ENCODE results near the gene GALNT11. TPM values are rescaled to one million over a fixed set of nuclear protein-coding genes. Genes with fewer than 3 reads are reported as not detected.

Gene GALNT11
- total RNA-seq, 2 donors from 2014 or later = 45.9 to 54.4 TPM

DNA sequence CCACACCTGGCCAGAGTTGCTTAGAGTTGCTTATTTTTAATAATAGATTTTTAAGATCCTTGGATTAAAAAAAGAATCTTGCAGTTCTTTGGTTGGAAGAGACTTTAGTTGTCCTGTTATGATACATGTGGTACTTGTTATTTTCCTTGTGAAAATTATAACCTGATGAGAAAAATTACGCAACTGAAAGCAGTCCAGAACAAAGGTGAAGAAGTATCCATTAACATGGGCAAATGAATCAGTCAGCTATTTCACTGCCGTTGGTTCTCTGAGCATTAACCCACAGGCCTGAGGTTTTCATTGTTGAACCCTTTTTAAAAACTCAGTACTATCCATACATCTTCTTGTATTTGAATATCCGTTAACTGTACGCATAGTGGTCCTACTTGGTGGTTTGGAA, 68.2 kb downstream of the GALNT11 start:
- Histone ChIP-seq H3K27me3 (no peaks in the 10 kb centered on the region), H3K9me3 (no peaks in the 10 kb centered on the region), H3K4me3 (no peak overlapping the region), H3K27ac (no peak overlapping the region), H3K36me3 (replicated peaks in 1 of 2; ENCODE audit: insufficient read depth in 1 of 2, low read depth in 2 of 2) (no peaks in the 10 kb centered on the region), H3K4me1 (peaks cover 5% of the 10 kb centered on the region)
- WGBS, 2 donors = 78 to 88% methylated on average over 4 of the region's 4 CpGs
- intact Hi-C loops (cut with DNase I) = no loop called here
- TF ChIP-seq, protein P1, sequence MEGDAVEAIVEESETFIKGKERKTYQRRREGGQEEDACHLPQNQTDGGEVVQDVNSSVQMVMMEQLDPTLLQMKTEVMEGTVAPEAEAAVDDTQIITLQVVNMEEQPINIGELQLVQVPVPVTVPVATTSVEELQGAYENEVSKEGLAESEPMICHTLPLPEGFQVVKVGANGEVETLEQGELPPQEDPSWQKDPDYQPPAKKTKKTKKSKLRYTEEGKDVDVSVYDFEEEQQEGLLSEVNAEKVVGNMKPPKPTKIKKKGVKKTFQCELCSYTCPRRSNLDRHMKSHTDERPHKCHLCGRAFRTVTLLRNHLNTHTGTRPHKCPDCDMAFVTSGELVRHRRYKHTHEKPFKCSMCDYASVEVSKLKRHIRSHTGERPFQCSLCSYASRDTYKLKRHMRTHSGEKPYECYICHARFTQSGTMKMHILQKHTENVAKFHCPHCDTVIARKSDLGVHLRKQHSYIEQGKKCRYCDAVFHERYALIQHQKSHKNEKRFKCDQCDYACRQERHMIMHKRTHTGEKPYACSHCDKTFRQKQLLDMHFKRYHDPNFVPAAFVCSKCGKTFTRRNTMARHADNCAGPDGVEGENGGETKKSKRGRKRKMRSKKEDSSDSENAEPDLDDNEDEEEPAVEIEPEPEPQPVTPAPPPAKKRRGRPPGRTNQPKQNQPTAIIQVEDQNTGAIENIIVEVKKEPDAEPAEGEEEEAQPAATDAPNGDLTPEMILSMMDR (IDR thresholded peaks at IDR 0.05) = no peak
- no peak for TF ChIP-seq POLR2A (IDR thresholded peaks at IDR 0.05)
- no peak for DNase-seq
- ATAC-seq = no peak

DNA sequence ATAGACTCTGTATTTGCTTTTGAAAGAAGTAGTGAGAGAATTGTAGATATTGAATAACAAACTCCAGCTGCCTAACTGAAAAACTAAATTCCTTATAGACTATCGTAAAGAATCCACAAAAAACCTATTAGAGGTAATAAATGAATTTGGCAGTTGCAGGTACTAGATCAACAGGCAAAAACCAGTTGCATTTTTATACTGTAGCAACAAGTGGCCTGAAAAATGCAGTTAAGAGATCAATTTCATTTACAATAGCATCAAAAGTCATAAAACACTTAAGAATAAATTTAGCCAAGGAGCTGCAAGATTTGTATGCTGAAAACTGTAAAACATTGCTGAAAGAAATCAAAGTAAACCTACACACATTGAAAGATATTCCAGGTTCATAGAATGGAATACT, 70.3 kb downstream of the GALNT11 start:
- no peak for ATAC-seq

DNA sequence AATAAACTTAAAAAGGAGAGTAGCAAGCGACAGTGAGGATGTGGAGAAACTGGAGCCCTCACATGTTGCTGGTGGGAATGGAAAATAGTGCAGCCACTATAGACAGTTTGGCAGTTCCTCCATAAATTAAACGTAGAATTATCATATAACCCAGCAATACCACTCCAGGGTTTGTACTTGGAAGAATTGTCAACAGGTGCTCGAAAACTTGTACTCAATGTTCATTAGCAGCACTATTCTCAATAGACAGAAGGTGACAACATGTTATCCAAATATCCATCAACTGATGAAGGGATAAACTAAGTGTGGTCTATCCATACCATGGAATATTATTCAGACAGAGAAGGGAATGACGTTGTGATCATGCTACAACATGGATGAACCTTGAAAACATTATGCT, 71.9 kb downstream of the GALNT11 start:
- Histone ChIP-seq H3K4me3 (no peak overlapping the region), H3K9me3 (no peaks in the 10 kb centered on the region), H3K27ac (no peak overlapping the region), H3K27me3 (no peaks in the 10 kb centered on the region), H3K4me1 (no peaks in the 10 kb centered on the region), H3K36me3 (replicated peaks in 1 of 2; ENCODE audit: insufficient read depth in 1 of 2, low read depth in 2 of 2) (no peaks in the 10 kb centered on the region)
- 91 to 94% methylated on average over 4 of the region's 4 CpGs for WGBS, 2 donors
- intact Hi-C loops (cut with DNase I) = no loop called here
- DNase-seq (no peak), ATAC-seq (no peak)
- no peak for TF ChIP-seq POLR2A (IDR thresholded peaks at IDR 0.05)
- TF ChIP-seq, protein P1 (IDR thresholded peaks at IDR 0.05) = no peak

More for the DNA sequence above, 70.3 kb downstream of the GALNT11 start:
- H3K27me3 ChIP-seq = no peaks in the 10 kb centered on the region
- WGBS, 2 donors = 60 to 62% methylated on average over 1 of the region's 1 CpG
- H3K36me3 ChIP-seq (replicated peaks in 1 of 2; ENCODE audit: insufficient read depth in 1 of 2, low read depth in 2 of 2) = no peaks in the 10 kb centered on the region
- H3K27ac ChIP-seq = no peak overlapping the region
- TF ChIP-seq POLR2A (IDR thresholded peaks at IDR 0.05) = no peak
- TF ChIP-seq, protein P1 (IDR thresholded peaks at IDR 0.05) = no peak
- peaks cover 5% of the 10 kb centered on the region for H3K4me1 ChIP-seq
- intact Hi-C loops (cut with DNase I) = no loop called here
- no peak overlapping the region for H3K4me3 ChIP-seq
- no peak for DNase-seq
- no peaks in the 10 kb centered on the region for H3K9me3 ChIP-seq

DNA sequence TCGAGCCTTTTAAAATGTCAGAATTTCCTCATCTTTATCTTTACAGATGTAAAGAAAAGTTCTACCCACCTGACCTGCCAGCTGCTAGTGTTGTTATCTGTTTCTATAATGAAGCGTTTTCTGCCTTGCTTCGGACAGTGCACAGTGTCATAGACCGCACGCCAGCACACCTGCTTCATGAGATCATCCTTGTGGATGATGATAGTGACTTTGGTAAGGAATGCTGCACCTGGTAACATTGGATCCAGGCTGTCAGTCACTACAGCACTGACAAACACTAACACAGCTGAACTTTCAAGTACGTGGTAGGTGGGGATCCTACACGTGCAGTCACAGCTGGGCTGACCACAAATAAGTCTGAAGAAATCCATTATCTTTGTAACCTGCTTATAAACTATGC, 77.6 kb downstream of the GALNT11 start:
- Histone ChIP-seq H3K4me3 (no peak overlapping the region), H3K9me3 (no peaks in the 10 kb centered on the region), H3K4me1 (no peaks in the 10 kb centered on the region), H3K36me3 (replicated peaks in 1 of 2; ENCODE audit: insufficient read depth in 1 of 2, low read depth in 2 of 2) (peaks cover 0 to 8% of the 10 kb centered on the region in 2 donors), H3K27me3 (no peaks in the 10 kb centered on the region), H3K27ac (no peak overlapping the region)
- ATAC-seq (no peak), DNase-seq (no peak)
- intact Hi-C loops (cut with DNase I) = no loop called here
- no peak for TF ChIP-seq POLR2A (IDR thresholded peaks at IDR 0.05)
- TF ChIP-seq, protein P1 (IDR thresholded peaks at IDR 0.05) = no peak
- 91 to 94% methylated on average over 7 of the region's 7 CpGs for WGBS, 2 donors

DNA sequence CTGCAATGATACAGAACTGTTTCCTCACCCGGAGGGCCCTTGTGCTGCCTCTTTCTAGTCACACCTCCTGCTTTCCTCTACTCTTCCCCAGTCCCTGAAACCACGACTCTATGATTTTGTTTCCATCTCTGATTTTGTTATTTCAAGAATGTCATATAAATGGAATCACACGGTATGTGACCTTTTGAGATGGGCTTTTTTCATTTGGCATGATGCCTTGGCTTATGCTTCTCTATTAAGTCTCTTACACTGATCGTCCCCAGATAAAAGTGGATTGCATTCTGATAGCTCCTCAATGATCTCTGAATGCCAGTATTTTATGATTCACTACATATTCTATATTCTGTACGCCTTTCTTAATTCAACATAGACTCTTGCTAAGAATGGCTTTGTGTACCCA, 78.2 kb downstream of the GALNT11 start:
- H3K9me3 ChIP-seq = no peaks in the 10 kb centered on the region
- H3K27ac ChIP-seq = no peak overlapping the region
- 74 to 79% methylated on average over 5 of the region's 5 CpGs for WGBS, 2 donors
- H3K4me3 ChIP-seq = no peak overlapping the region
- TF ChIP-seq POLR2A (IDR thresholded peaks at IDR 0.05) = no peak
- TF ChIP-seq, protein P1 (IDR thresholded peaks at IDR 0.05) = no peak
- intact Hi-C loops (cut with DNase I) = no loop called here
- no peaks in the 10 kb centered on the region for H3K4me1 ChIP-seq
- H3K36me3 ChIP-seq (replicated peaks in 1 of 2; ENCODE audit: insufficient read depth in 1 of 2, low read depth in 2 of 2) = peaks cover 0 to 8% of the 10 kb centered on the region in 2 donors
- H3K27me3 ChIP-seq = no peaks in the 10 kb centered on the region
- ATAC-seq = no peak
- DNase-seq = no peak
